SU-DHL-6 (cell line): ENCODE measurements around the gene B4GALT1.

ENCODE experiments used
- H2AFZ ChIP-seq: fragments of 200-600 bp; sonication (generic); 2 replicates; pipeline ENCODE4 v1.6.1; 2014; ENCODE audit warnings: low read depth, mild to moderate bottlenecking, moderate library complexity, mixed read lengths, antibody characterized with exemption, low read length; ENCODE audit not compliant: severe bottlenecking
- H3F3A ChIP-seq: fragments of 200-600 bp; shearing (Covaris generic); 2 replicates; pipeline ENCODE4 v1.6.0; 2016; ENCODE audit warnings: antibody characterized with exemption, mild to moderate bottlenecking; ENCODE audit not compliant: insufficient read depth
- H3K27ac ChIP-seq: fragments of 200-600 bp; sonication (generic); 2 replicates; pipeline ENCODE4 v1.5.1; 2016; ENCODE audit warnings: low read depth, mild to moderate bottlenecking, low read length, moderate library complexity, mixed read lengths
- H3K27me3 ChIP-seq: fragments of 200-600 bp; sonication (generic), shearing (Covaris generic); 2 replicates; pipeline ENCODE4 v1.6.0; 2014; ENCODE audit warnings: mild to moderate bottlenecking, low read length
- H3K36me3 ChIP-seq: fragments of 200-600 bp; sonication (generic); 2 replicates; pipeline ENCODE4 v1.6.1; 2014; ENCODE audit warnings: mild to moderate bottlenecking, low read length, mixed read lengths
- H3K4me2 ChIP-seq: fragments of 300-600, 200-600 bp; shearing (Covaris generic), sonication (generic); 2 replicates; pipeline ENCODE4 v1.6.0; 2014; ENCODE audit warnings: low read length, low read depth, mild to moderate bottlenecking; ENCODE audit not compliant: poor library complexity, severe bottlenecking
- H3K4me3 ChIP-seq: fragments of 200-600 bp; sonication (generic); 2 replicates; pipeline ENCODE4 v1.5.1; 2014; ENCODE audit warnings: antibody characterized with exemption, low read length, mild to moderate bottlenecking, mixed read lengths; ENCODE audit not compliant: insufficient read depth, poor library complexity, severe bottlenecking
- H3K79me2 ChIP-seq: fragments of 200-600 bp; sonication (generic); 2 replicates; pipeline ENCODE4 v1.6.1; 2014; ENCODE audit warnings: mild to moderate bottlenecking, low read length, moderate library complexity; ENCODE audit not compliant: insufficient read depth
- H3K9ac ChIP-seq: fragments of 200-600 bp; sonication (generic); 2 replicates; pipeline ENCODE4 v1.7.0; 2014; ENCODE audit warnings: mild to moderate bottlenecking, low read length
- H3K9me2 ChIP-seq: fragments of 200-600 bp; sonication (generic); replicated peaks from 2 replicates; pipeline ENCODE4 v1.6.1; 2014; ENCODE audit warnings: low read length; ENCODE audit not compliant: insufficient read depth
- H3K9me3 ChIP-seq: fragments of 200-600 bp; sonication (generic); 2 replicates; pipeline ENCODE4 v1.6.1; 2014; ENCODE audit warnings: low read length, mixed read lengths; ENCODE audit not compliant: insufficient read depth
- H4K20me1 ChIP-seq: fragments of 200-600 bp; sonication (generic); 2 replicates; pipeline ENCODE4 v1.6.1; 2014; ENCODE audit warnings: low read depth, mild to moderate bottlenecking, antibody characterized with exemption, low read length, moderate library complexity, mixed read lengths
- EZH2phosphoT487 ChIP-seq: fragments of 200-600 bp; sonication (generic), shearing (Covaris generic); conservative IDR thresholded peaks from 2 replicates; pipeline ENCODE4 v1.6.1; 2018; ENCODE audit warnings: mild to moderate bottlenecking, antibody characterized with exemption, low read length, moderate library complexity, mixed read lengths
- TF ChIP-seq, protein P1 (sequence below): fragments of 200-600 bp; sonication (generic); IDR thresholded peaks from one replicate; pipeline ENCODE4 v1.5.1; 2017; ENCODE audit warnings: antibody characterized with exemption, mild to moderate bottlenecking, low read length, moderate library complexity; ENCODE audit not compliant: insufficient read depth, poor library complexity, severe bottlenecking

Gene B4GALT1

DNA sequence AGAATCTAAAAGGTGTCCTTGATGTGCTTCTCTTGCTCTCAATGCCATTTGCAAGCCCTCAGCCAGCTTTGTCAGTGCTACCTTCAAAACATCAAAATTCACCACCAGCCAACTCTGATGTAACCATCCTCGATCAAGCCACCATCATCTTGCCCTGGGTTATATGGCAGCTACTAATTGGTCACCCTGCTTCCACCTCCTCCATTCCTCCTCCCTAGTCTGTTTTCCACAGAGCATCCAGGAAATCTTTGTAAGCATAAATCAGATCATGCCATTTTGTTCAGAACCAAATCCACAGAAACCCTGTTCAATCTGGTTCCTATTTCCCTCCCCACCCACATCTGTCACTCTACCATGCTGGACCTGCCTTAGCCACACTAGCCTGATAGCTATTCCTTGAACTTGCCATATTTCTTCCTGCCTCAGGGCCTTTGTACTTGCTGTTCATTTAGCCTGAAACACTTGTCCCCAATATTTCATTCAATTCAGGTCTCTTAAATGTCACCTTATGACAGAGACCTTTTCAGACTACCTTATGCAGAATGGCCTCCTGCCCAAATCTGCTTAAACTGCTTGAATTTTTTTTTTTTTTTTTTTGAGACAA, 1.9 kb upstream of the B4GALT1 start:
- no peaks in the 10 kb centered on the region for H3K9me2 ChIP-seq
- H2AFZ ChIP-seq: no peak overlapping the region
- H3K4me3 ChIP-seq: no peak overlapping the region
- no peak for TF ChIP-seq EZH2phosphoT487
- TF ChIP-seq, protein P1, sequence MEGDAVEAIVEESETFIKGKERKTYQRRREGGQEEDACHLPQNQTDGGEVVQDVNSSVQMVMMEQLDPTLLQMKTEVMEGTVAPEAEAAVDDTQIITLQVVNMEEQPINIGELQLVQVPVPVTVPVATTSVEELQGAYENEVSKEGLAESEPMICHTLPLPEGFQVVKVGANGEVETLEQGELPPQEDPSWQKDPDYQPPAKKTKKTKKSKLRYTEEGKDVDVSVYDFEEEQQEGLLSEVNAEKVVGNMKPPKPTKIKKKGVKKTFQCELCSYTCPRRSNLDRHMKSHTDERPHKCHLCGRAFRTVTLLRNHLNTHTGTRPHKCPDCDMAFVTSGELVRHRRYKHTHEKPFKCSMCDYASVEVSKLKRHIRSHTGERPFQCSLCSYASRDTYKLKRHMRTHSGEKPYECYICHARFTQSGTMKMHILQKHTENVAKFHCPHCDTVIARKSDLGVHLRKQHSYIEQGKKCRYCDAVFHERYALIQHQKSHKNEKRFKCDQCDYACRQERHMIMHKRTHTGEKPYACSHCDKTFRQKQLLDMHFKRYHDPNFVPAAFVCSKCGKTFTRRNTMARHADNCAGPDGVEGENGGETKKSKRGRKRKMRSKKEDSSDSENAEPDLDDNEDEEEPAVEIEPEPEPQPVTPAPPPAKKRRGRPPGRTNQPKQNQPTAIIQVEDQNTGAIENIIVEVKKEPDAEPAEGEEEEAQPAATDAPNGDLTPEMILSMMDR: no peak
- no peak overlapping the region for H3K27ac ChIP-seq
- no peak overlapping the region for H3K9ac ChIP-seq
- H3K27me3 ChIP-seq: no peaks in the 10 kb centered on the region
- H3K79me2 ChIP-seq: peaks cover 5% of the 10 kb centered on the region; the same call in 1 of the 2 replicates
- H3K9me3 ChIP-seq: no peaks in the 10 kb centered on the region
- no peak overlapping the region for H3K4me2 ChIP-seq
- H4K20me1 ChIP-seq: no peaks in the 10 kb centered on the region
- peaks cover 21% of the 10 kb centered on the region for H3F3A ChIP-seq
- H3K36me3 ChIP-seq: no peaks in the 10 kb centered on the region

DNA sequence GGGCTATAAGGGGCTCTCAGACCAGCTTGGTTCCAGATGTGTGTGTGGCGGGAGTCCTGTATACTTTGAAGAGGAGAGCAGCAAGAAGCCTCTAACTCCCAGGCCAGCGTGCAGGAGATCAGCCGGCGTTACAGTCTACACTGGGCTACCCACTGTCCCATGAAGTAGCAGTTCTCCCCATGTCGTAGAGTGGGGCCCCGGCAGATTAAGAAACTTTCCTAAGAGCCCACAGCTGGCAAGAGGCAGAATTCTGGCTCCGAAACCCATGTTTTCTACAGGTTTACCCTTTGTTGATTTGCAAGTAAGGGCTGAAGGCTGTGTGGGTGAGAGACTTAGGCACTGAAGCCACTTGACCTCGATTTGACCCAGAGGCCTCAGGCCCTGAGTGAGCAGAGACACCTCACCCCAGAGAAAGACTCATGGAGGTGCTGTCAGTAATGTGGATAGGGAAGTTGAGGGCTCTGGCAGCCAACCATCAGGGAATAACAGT, 881 bp upstream of the B4GALT1 start:
- no peaks in the 10 kb centered on the region for H3K9me3 ChIP-seq
- peak overlapping the region; percentile 56 for H3K4me3 ChIP-seq
- TF ChIP-seq, protein P1: no peak
- no peak for TF ChIP-seq EZH2phosphoT487
- peaks cover 5% of the 10 kb centered on the region; the same call in 1 of the 2 replicates for H3K79me2 ChIP-seq
- H3F3A ChIP-seq: peaks cover 21% of the 10 kb centered on the region
- peak overlapping the region; percentile 63 for H3K9ac ChIP-seq
- H3K27me3 ChIP-seq: no peaks in the 10 kb centered on the region
- peak overlapping the region; percentile 93 for H2AFZ ChIP-seq
- H3K9me2 ChIP-seq: no peaks in the 10 kb centered on the region
- H3K36me3 ChIP-seq: no peaks in the 10 kb centered on the region
- H3K27ac ChIP-seq: no peak overlapping the region; the same call in 1 of the 2 replicates
- peak overlapping the region; percentile 74 for H3K4me2 ChIP-seq
- no peaks in the 10 kb centered on the region for H4K20me1 ChIP-seq

DNA sequence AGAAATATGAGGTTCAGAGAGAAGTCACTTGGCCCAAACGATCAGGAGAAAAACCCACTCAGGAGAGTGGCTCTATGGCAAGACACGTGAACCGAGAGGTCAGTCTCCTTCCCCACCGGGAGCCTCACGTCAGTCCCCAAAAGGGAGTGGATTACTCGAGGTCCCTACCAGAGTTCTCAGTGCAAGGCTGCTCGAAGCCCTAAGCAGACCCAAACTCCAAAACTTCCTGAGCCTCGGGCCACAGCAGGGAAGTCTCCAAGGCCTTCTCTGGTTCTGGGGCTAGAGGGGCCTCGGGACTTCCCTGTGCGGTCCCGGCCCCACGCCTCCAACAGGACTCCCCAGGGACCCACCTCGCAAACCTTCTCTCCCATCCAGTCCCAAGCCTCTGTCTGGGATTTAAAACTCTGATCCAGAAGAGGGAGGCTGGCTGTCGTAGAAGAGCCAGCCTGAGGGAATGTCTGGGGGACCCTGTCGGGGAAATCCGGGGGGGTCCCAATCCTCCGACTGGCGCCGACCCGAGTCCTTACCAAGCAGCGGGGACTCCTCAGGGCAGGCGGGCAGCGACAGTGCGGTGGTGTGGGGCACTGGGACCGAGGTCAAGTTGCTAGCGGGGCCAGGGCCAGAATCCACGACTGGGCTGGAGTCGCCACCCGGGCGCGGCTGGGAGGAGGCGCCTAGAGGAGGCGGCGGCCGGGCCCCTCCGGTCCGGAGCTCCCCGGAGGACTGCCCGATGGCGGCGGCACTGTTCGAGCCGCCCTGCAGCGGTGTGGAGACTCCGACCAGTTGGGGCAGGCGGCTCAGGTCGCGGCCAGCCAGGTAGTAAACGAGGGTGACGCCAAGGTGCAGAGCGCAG, 679 bp downstream of the B4GALT1 start:
- Histone ChIP-seq H3K27ac (peak overlapping the region; percentile 49), H3K79me2 (peaks cover 5% of the 10 kb centered on the region; the same call in 1 of the 2 replicates), H4K20me1 (no peaks in the 10 kb centered on the region), H3K9me3 (no peaks in the 10 kb centered on the region), H3K36me3 (no peaks in the 10 kb centered on the region), H3K4me3 (peak overlapping the region; percentile 82), H3F3A (peaks cover 21% of the 10 kb centered on the region), H3K9me2 (no peaks in the 10 kb centered on the region), H2AFZ (peak overlapping the region; percentile 82), H3K4me2 (peak overlapping the region; percentile 83), H3K9ac (peak overlapping the region; percentile 80), H3K27me3 (no peaks in the 10 kb centered on the region)
- TF ChIP-seq, protein P1: no peak
